Sigmoid colon (tissue), 4 donors: ENCODE measurements around the gene RASAL1.

ENCODE experiments used
- CTCF ChIP-seq, 4 experiments: fragments of 450-650 bp in 3 of 4; fragments of 200-600 bp in 1 of 4; IDR thresholded peaks; one replicate each; pipeline ENCODE4 v1.5.1; 2016 to 2019; ENCODE audit warnings: antibody characterized with exemption in 4 of 4, mild to moderate bottlenecking in 3 of 4, moderate library complexity in 2 of 4
- POLR2A ChIP-seq, 2 donors: fragments of 450-650 bp; IDR thresholded peaks; one replicate each; pipeline ENCODE4 v1.6.1; 2016; ENCODE audit warnings: antibody characterized with exemption in 2 of 2, mild to moderate bottlenecking in 2 of 2, moderate library complexity in 2 of 2
- POLR2AphosphoS5 ChIP-seq, 4 donors: sonication (generic); formaldehyde crosslinking; IDR thresholded peaks; one replicate each; pipeline ENCODE4 v1.6.1; 2017; ENCODE audit warnings: antibody characterized with exemption in 4 of 4

GRCh38 chr12:113140706-113141105 lies 5.1 kb upstream of the RASAL1 start:
- no peak for TF ChIP-seq CTCF (IDR thresholded peaks at IDR 0.05)
- TF ChIP-seq POLR2AphosphoS5 (IDR thresholded peaks at IDR 0.05) = no peak
- TF ChIP-seq POLR2A (IDR thresholded peaks at IDR 0.05) = no peak
